HepG2 (cell line): ENCODE results near the gene GSTK1. TPM values are rescaled to one million over a fixed set of nuclear protein-coding genes. Genes with fewer than 3 reads are reported as not detected.

ENCODE experiments used
- ADNP ChIP-seq: sonication (generic); formaldehyde crosslinking; IDR thresholded peaks from 2 replicates; pipeline ENCODE4 v1.4.0; 2020; ENCODE audit warnings: missing genetic modification reagents
- CHD4 ChIP-seq: fragments of 200-600 bp; sonication (generic); IDR thresholded peaks from 2 replicates; pipeline ENCODE4 v1.7.0; 2017; ENCODE audit warnings: mild to moderate bottlenecking, low read length, borderline replicate concordance
- GPBP1L1 ChIP-seq: sonication (generic); formaldehyde crosslinking; IDR thresholded peaks from 2 replicates; pipeline ENCODE4 v1.5.0; 2020; ENCODE audit warnings: mild to moderate bottlenecking, missing genetic modification reagents
- HMG20A ChIP-seq: IDR thresholded peaks from 2 replicates; pipeline ENCODE4 v1.6.1; 2016; ENCODE audit warnings: borderline replicate concordance
- KDM4B ChIP-seq: sonication (generic); formaldehyde crosslinking; IDR thresholded peaks from 2 replicates; pipeline ENCODE4 v1.4.0; 2020; ENCODE audit warnings: missing genetic modification reagents
- POLR2AphosphoS5 ChIP-seq: IDR thresholded peaks from 2 replicates; pipeline ENCODE4 v1.6.1; 2012; ENCODE audit warnings: low read depth, low read length
- RCOR2 ChIP-seq: IDR thresholded peaks from 2 replicates; pipeline ENCODE4 v1.6.1; 2016; ENCODE audit warnings: missing biosample characterization, missing genetic modification reagents
- TFDP2 ChIP-seq: sonication (generic); formaldehyde crosslinking; IDR thresholded peaks from 2 replicates; pipeline ENCODE4 v1.4.0; 2020; ENCODE audit warnings: missing genetic modification reagents
- ZNF468 ChIP-seq: sonication (generic); formaldehyde crosslinking; IDR thresholded peaks from 2 replicates; pipeline ENCODE4 v1.8.0; 2022; ENCODE audit warnings: mild to moderate bottlenecking, moderate library complexity, missing genetic modification reagents
- ZNF510 ChIP-seq: sonication (generic); formaldehyde crosslinking; IDR thresholded peaks from 2 replicates; pipeline ENCODE4 v1.4.0; 2020; ENCODE audit warnings: low read depth, mild to moderate bottlenecking, missing genetic modification reagents
- ZNF569 ChIP-seq: sonication (generic); formaldehyde crosslinking; IDR thresholded peaks from 2 replicates; pipeline ENCODE4 v1.5.0; 2020; ENCODE audit warnings: mild to moderate bottlenecking, missing genetic modification reagents, moderate library complexity, borderline replicate concordance
- ZNF768 ChIP-seq: sonication (generic); formaldehyde crosslinking; IDR thresholded peaks from 2 replicates; pipeline ENCODE4 v1.4.0; 2020; ENCODE audit warnings: missing genetic modification reagents
- polyA plus RNA-seq, 8 experiments: library from polyadenylated mRNA; depleted of rRNA in 3 of 8; stranded (reverse) in 7 of 8; unstranded in 1 of 8; fragments of >200 nt; fragmentation: Illumina TruSeq in 4 of 8; extraction: Trizol in 4 of 8; gene quantifications; 2 replicates each; pipeline versions ENCODE4 v1.2.1 to v1.2.3, GENCODE V29; 2011 to 2016; ENCODE audit warnings: low read depth in 4 of 8, missing spikeins in 1 of 8, mixed read lengths in 1 of 8; ENCODE audit not compliant: insufficient read depth in 1 of 8
- total RNA-seq, 5 experiments: library from RNA; depleted of rRNA; stranded (reverse); fragments of >200 nt; fragmentation: Illumina TruSeq; extraction: Trizol; gene quantifications; 2 replicates each; pipeline ENCODE4 v1.2.3, GENCODE V29; 2016; ENCODE audit warnings: low read depth in 1 of 5
- TF ChIP-seq, protein P1 (sequence below): sonication (generic); formaldehyde crosslinking; IDR thresholded peaks from 2 replicates; pipeline ENCODE4 v1.4.0; 2020; ENCODE audit warnings: missing genetic modification reagents
- TF ChIP-seq, protein P2 (sequence below): sonication (generic); formaldehyde crosslinking; IDR thresholded peaks from 2 replicates; pipeline ENCODE4 v1.5.0; 2020; ENCODE audit warnings: missing genetic modification reagents
- TF ChIP-seq, protein P3 (sequence below): sonication (generic); formaldehyde crosslinking; IDR thresholded peaks from 2 replicates; pipeline ENCODE4 v1.4.0; 2020; ENCODE audit warnings: mild to moderate bottlenecking, missing genetic modification reagents, borderline replicate concordance

Gene GSTK1
- total and polyA plus RNA-seq, 2 of the 13 experiments (the other 11 are each of a cell fraction or from before 2014, with no cell fraction given): 64.6 to 92.1 TPM

DNA sequence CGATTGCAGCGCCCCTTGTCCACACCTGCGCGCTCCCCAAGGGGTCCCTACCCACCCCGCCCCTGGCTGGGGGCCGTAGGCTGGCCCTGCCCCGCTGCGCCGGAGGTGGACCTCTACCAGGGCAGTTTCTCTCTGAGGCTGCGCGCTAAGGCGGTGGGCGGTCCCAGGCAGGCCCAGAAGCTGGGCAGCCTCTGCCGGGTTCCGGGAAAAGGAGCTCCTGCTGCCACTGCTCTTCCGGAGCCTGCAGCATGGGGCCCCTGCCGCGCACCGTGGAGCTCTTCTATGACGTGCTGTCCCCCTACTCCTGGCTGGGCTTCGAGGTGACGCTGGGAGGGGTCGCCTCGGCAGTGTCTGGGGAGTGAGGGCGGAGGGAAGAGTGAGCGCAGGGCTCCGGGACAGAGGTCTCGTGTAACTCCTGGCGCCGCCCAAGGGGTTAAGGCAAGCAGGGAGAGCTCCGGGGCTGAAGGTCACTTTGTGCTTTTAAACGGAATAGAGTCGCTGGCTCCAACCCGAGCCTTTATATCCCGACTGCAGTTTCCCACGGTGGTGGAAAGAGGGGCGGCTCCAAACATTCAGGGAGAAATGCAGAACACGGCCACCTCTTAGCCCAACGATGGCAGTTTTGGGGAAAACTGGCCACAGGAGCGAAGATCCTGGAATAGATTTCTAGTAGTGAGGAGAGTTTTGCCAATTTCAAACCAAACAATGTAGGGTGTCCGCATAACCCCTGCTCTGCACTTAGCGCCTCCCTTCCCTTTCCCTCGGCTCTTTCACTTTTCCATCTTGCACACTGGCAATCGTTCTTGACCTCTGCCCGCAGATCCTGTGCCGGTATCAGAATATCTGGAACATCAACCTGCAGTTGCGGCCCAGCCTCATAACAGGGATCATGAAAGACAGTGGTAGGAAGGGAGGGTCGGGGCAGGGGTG lies at the start of gene GSTK1 (continued):
- TF ChIP-seq, protein P1, sequence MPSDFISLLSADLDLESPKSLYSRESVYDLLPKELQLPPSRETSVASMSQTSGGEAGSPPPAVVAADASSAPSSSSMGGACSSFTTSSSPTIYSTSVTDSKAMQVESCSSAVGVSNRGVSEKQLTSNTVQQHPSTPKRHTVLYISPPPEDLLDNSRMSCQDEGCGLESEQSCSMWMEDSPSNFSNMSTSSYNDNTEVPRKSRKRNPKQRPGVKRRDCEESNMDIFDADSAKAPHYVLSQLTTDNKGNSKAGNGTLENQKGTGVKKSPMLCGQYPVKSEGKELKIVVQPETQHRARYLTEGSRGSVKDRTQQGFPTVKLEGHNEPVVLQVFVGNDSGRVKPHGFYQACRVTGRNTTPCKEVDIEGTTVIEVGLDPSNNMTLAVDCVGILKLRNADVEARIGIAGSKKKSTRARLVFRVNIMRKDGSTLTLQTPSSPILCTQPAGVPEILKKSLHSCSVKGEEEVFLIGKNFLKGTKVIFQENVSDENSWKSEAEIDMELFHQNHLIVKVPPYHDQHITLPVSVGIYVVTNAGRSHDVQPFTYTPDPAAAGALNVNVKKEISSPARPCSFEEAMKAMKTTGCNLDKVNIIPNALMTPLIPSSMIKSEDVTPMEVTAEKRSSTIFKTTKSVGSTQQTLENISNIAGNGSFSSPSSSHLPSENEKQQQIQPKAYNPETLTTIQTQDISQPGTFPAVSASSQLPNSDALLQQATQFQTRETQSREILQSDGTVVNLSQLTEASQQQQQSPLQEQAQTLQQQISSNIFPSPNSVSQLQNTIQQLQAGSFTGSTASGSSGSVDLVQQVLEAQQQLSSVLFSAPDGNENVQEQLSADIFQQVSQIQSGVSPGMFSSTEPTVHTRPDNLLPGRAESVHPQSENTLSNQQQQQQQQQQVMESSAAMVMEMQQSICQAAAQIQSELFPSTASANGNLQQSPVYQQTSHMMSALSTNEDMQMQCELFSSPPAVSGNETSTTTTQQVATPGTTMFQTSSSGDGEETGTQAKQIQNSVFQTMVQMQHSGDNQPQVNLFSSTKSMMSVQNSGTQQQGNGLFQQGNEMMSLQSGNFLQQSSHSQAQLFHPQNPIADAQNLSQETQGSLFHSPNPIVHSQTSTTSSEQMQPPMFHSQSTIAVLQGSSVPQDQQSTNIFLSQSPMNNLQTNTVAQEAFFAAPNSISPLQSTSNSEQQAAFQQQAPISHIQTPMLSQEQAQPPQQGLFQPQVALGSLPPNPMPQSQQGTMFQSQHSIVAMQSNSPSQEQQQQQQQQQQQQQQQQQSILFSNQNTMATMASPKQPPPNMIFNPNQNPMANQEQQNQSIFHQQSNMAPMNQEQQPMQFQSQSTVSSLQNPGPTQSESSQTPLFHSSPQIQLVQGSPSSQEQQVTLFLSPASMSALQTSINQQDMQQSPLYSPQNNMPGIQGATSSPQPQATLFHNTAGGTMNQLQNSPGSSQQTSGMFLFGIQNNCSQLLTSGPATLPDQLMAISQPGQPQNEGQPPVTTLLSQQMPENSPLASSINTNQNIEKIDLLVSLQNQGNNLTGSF (CRISPR knock-in tag): no peak
- 0 out of 2 replicates have a peak, but pooled peaks have one; percentile 53 for TF ChIP-seq ZNF510 (CRISPR knock-in tag)
- peak; percentile 21; the same call in 1 of the 2 replicates for TF ChIP-seq KDM4B (CRISPR knock-in tag)
- peak; percentile 72; the same call in 1 of the 2 replicates for TF ChIP-seq ZNF768 (CRISPR knock-in tag)
- TF ChIP-seq POLR2AphosphoS5: peak; percentile 94
- TF ChIP-seq HMG20A (CRISPR knock-in tag): no peak
- no peak for TF ChIP-seq ADNP (CRISPR knock-in tag)
- no peak for TF ChIP-seq CHD4
- TF ChIP-seq ZNF569 (CRISPR knock-in tag): 0 out of 2 replicates have a peak, but pooled peaks have one; percentile 71
- no peak for TF ChIP-seq GPBP1L1
- TF ChIP-seq RCOR2 (CRISPR knock-in tag): no peak
- 0 out of 2 replicates have a peak, but pooled peaks have one; percentile 54 for TF ChIP-seq ZNF468
- TF ChIP-seq, protein P2, sequence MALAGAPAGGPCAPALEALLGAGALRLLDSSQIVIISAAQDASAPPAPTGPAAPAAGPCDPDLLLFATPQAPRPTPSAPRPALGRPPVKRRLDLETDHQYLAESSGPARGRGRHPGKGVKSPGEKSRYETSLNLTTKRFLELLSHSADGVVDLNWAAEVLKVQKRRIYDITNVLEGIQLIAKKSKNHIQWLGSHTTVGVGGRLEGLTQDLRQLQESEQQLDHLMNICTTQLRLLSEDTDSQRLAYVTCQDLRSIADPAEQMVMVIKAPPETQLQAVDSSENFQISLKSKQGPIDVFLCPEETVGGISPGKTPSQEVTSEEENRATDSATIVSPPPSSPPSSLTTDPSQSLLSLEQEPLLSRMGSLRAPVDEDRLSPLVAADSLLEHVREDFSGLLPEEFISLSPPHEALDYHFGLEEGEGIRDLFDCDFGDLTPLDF (CRISPR knock-in tag): no peak
- TF ChIP-seq TFDP2 (CRISPR knock-in tag): peak; percentile 54
- TF ChIP-seq, protein P3, sequence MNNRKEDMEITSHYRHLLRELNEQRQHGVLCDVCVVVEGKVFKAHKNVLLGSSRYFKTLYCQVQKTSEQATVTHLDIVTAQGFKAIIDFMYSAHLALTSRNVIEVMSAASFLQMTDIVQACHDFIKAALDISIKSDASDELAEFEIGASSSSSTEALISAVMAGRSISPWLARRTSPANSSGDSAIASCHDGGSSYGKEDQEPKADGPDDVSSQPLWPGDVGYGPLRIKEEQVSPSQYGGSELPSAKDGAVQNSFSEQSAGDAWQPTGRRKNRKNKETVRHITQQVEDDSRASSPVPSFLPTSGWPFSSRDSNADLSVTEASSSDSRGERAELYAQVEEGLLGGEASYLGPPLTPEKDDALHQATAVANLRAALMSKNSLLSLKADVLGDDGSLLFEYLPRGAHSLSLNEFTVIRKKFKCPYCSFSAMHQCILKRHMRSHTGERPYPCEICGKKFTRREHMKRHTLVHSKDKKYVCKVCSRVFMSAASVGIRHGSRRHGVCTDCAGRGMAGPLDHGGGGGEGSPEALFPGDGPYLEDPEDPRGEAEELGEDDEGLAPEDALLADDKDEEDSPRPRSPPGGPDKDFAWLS (CRISPR knock-in tag): no peak
